Liver (tissue), 9 donors: ENCODE results near the gene ZBTB18. TPM values are rescaled to one million over a fixed set of nuclear protein-coding genes. Genes with fewer than 3 reads are reported as not detected.

Experiments used
- DNase-seq: peaks from one replicate; pipeline ENCODE4 v3.0.0-alpha.2; 2017; ENCODE audit warnings: low spot score
- H3K27ac ChIP-seq, 2 donors: one replicate each; pipeline ENCODE4 v1.7.0; 2013; ENCODE audit warnings: inconsistent platforms in 2 of 2, low read length in 2 of 2, control low read depth in 1 of 2, low read depth in 1 of 2, mild to moderate bottlenecking in 1 of 2
- H3K27me3 ChIP-seq, 4 donors: one replicate each; pipeline versions ENCODE4 v1.6.1 to v1.7.0; 2013; ENCODE audit warnings: low read length in 3 of 4, inconsistent platforms in 1 of 4, mild to moderate bottlenecking in 1 of 4, moderate library complexity in 1 of 4; ENCODE audit not compliant: control insufficient read depth in 4 of 4, insufficient read depth in 4 of 4
- H3K36me3 ChIP-seq, 4 donors: one replicate each; pipeline versions ENCODE4 v1.6.1 to v1.7.0; 2013; ENCODE audit warnings: low read length in 3 of 4, mild to moderate bottlenecking in 3 of 4, low read depth in 1 of 4, moderate library complexity in 1 of 4; ENCODE audit not compliant: control insufficient read depth in 4 of 4, insufficient read depth in 3 of 4
- H3K4me1 ChIP-seq, 4 donors: one replicate each; pipeline versions ENCODE4 v1.6.1 to v1.7.0; 2013; ENCODE audit warnings: low read length in 3 of 4, mild to moderate bottlenecking in 3 of 4, moderate library complexity in 1 of 4; ENCODE audit not compliant: control insufficient read depth in 4 of 4, insufficient read depth in 4 of 4
- H3K4me3 ChIP-seq, 3 donors: one replicate each; pipeline versions ENCODE4 v1.6.1 to v1.7.0; 2013; ENCODE audit warnings: low read length in 3 of 3, control low read depth in 1 of 3, low read depth in 1 of 3, mild to moderate bottlenecking in 1 of 3
- H3K9ac ChIP-seq, 2 donors: one replicate each; pipeline ENCODE4 v1.7.0; 2013; ENCODE audit warnings: low read length in 2 of 2, mild to moderate bottlenecking in 2 of 2, moderate library complexity in 2 of 2, control low read depth in 1 of 2, low read depth in 1 of 2
- H3K9me3 ChIP-seq, 4 donors: one replicate each; pipeline versions ENCODE4 v1.6.1 to v1.7.0; 2013; ENCODE audit warnings: low read length in 3 of 4; ENCODE audit not compliant: control insufficient read depth in 4 of 4
- CTCF ChIP-seq: fragments of 150-350 bp; IDR thresholded peaks from 2 replicates; pipeline ENCODE4 v1.5.1; 2017; ENCODE audit warnings: improper control_type of control experiment, low read depth, low read length; ENCODE audit not compliant: missing input control
- EGR1 ChIP-seq, 2 donors: IDR thresholded peaks; 2 replicates each; pipeline ENCODE4 v1.6.1; 2016 to 2018; ENCODE audit warnings: antibody characterized with exemption in 2 of 2, low read depth in 2 of 2
- FOXA1 ChIP-seq: IDR thresholded peaks from 2 replicates; pipeline ENCODE4 v1.6.1; 2016; ENCODE audit warnings: antibody characterized with exemption
- FOXA2 ChIP-seq: IDR thresholded peaks from 2 replicates; pipeline ENCODE4 v1.6.1; 2016; ENCODE audit warnings: antibody characterized with exemption
- GABPA ChIP-seq, 2 donors: IDR thresholded peaks in 1 of 2; conservative IDR thresholded peaks in 1 of 2; 2 replicates each; pipeline ENCODE4 v1.6.1; 2016; ENCODE audit warnings: antibody characterized with exemption in 2 of 2, mild to moderate bottlenecking in 1 of 2, moderate library complexity in 1 of 2
- HNF4A ChIP-seq, 2 donors: conservative IDR thresholded peaks; 2 replicates each; pipeline ENCODE4 v1.6.1; 2016; ENCODE audit warnings: antibody characterized with exemption in 2 of 2, mild to moderate bottlenecking in 2 of 2
- HNF4G ChIP-seq: IDR thresholded peaks from 2 replicates; pipeline ENCODE4 v1.6.1; 2016; ENCODE audit warnings: antibody characterized with exemption
- JUND ChIP-seq, 2 donors: IDR thresholded peaks; 2 replicates each; pipeline ENCODE4 v1.6.1; 2016; ENCODE audit warnings: antibody characterized with exemption in 2 of 2
- NR2F2 ChIP-seq: IDR thresholded peaks from 2 replicates; pipeline ENCODE4 v1.6.1; 2016; ENCODE audit warnings: antibody characterized with exemption
- RAD21 ChIP-seq, 2 donors: IDR thresholded peaks; 2 replicates each; pipeline ENCODE4 v1.6.1; 2016; ENCODE audit warnings: antibody characterized with exemption in 2 of 2, mild to moderate bottlenecking in 2 of 2
- REST ChIP-seq: IDR thresholded peaks from 2 replicates; pipeline ENCODE4 v1.6.1; 2016; ENCODE audit warnings: antibody characterized with exemption, mild to moderate bottlenecking
- RXRA ChIP-seq, 2 donors: IDR thresholded peaks; 2 replicates each; pipeline ENCODE4 v1.6.1; 2017 to 2018; ENCODE audit warnings: antibody characterized with exemption in 2 of 2, mild to moderate bottlenecking in 1 of 2
- SP1 ChIP-seq: IDR thresholded peaks from 2 replicates; pipeline ENCODE4 v1.6.1; 2018; ENCODE audit warnings: antibody characterized with exemption, mild to moderate bottlenecking
- TAF1 ChIP-seq: conservative IDR thresholded peaks from 2 replicates; pipeline ENCODE4 v1.6.1; 2016; ENCODE audit warnings: antibody characterized with exemption, mild to moderate bottlenecking
- YY1 ChIP-seq: IDR thresholded peaks from 2 replicates; pipeline ENCODE4 v1.6.1; 2016; ENCODE audit warnings: antibody characterized with exemption, mild to moderate bottlenecking
- WGBS: extraction: QIAGEN DNeasy Blood & Tissue Kit; methylation state at CpG from one replicate; pipeline ENCODE4 v1.1.7; 2013; 5-methylcytosine and 5-hydroxymethylcytosine counted together
- polyA plus RNA-seq, 2 donors: library from polyadenylated mRNA; stranded (reverse) in 1 of 2; unstranded in 1 of 2; fragments of 200-250 nt in 1 of 2; fragments of >200 nt in 1 of 2; fragmentation: Nextera tagmentation in 1 of 2; extraction: Ambion mirVana in 1 of 2; gene quantifications; one replicate each; pipeline versions ENCODE4 v1.2.1 to v1.2.3, GENCODE V29; 2013 to 2015
- total RNA-seq, 2 donors: library from RNA; depleted of rRNA; stranded (reverse); fragments of >200 nt; gene quantifications; one replicate each; pipeline ENCODE4 v1.2.3, GENCODE V29; 2014
- TF ChIP-seq, protein P1 (sequence below): IDR thresholded peaks from 2 replicates; pipeline ENCODE4 v1.6.1; 2016; ENCODE audit warnings: antibody characterized with exemption
- TF ChIP-seq, protein P2 (sequence below): IDR thresholded peaks from 2 replicates; pipeline ENCODE4 v1.6.1; 2016; ENCODE audit warnings: antibody characterized with exemption
- TF ChIP-seq, protein P3 (sequence below): IDR thresholded peaks from 2 replicates; pipeline ENCODE4 v1.6.1; 2016; ENCODE audit warnings: antibody characterized with exemption
- donor health status: healthy.
- donor health status: healthy.
- donor health status: healthy.
- donor health status: healthy.
- donor health status: healthy.

Gene ZBTB18
- total and polyA plus RNA-seq, 4 donors, result 1.2 to 18.3 (median 5.7) TPM

DNA sequence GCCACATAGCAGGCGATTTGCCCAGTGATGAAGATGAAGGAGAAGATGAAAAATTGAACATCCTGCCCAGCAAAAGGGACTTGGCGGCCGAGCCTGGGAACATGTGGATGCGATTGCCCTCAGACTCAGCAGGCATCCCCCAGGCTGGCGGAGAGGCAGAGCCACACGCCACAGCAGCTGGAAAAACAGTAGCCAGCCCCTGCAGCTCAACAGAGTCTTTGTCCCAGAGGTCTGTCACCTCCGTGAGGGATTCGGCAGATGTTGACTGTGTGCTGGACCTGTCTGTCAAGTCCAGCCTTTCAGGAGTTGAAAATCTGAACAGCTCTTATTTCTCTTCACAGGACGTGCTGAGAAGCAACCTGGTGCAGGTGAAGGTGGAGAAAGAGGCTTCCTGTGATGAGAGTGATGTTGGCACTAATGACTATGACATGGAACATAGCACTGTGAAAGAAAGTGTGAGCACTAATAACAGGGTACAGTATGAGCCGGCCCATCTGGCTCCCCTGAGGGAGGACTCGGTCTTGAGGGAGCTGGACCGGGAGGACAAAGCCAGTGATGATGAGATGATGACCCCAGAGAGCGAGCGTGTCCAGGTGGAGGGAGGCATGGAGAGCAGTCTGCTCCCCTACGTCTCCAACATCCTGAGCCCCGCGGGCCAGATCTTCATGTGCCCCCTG is 3.3 kb downstream of the ZBTB18 start:
- no peak for DNase-seq
- TF ChIP-seq CTCF (no peak), YY1 (no peak), RAD21 (IDR thresholded peaks at IDR 0.05) (no peak), HNF4A (conservative IDR thresholded peaks at IDR 0.05) (no peak), FOXA1 (no peak), NR2F2 (no peak), GABPA (IDR thresholded peaks at IDR 0.05 in 1 of 2, conservative IDR thresholded peaks at IDR 0.05 in 1 of 2) (no peak), HNF4G (no peak), SP1 (no peak), TAF1 (no peak), EGR1 (IDR thresholded peaks at IDR 0.05; ENCODE audit: low read depth in 2 of 2) (no peak), JUND (IDR thresholded peaks at IDR 0.05) (no peak), FOXA2 (no peak), REST (no peak), RXRA (IDR thresholded peaks at IDR 0.05) (no peak)
- TF ChIP-seq, protein P1, sequence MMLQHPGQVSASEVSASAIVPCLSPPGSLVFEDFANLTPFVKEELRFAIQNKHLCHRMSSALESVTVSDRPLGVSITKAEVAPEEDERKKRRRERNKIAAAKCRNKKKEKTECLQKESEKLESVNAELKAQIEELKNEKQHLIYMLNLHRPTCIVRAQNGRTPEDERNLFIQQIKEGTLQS, result no peak
- TF ChIP-seq, protein P2, sequence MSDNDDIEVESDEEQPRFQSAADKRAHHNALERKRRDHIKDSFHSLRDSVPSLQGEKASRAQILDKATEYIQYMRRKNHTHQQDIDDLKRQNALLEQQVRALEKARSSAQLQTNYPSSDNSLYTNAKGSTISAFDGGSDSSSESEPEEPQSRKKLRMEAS, result no peak
- TF ChIP-seq, protein P3, sequence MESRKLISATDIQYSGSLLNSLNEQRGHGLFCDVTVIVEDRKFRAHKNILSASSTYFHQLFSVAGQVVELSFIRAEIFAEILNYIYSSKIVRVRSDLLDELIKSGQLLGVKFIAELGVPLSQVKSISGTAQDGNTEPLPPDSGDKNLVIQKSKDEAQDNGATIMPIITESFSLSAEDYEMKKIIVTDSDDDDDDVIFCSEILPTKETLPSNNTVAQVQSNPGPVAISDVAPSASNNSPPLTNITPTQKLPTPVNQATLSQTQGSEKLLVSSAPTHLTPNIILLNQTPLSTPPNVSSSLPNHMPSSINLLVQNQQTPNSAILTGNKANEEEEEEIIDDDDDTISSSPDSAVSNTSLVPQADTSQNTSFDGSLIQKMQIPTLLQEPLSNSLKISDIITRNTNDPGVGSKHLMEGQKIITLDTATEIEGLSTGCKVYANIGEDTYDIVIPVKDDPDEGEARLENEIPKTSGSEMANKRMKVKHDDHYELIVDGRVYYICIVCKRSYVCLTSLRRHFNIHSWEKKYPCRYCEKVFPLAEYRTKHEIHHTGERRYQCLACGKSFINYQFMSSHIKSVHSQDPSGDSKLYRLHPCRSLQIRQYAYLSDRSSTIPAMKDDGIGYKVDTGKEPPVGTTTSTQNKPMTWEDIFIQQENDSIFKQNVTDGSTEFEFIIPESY, result no peak
- Histone ChIP-seq H3K36me3 (peaks cover 6 to 16% (median 14%) of the 10 kb centered on the region in 4 donors), H3K9ac (no peak overlapping the region), H3K9me3 (no peaks in the 10 kb centered on the region), H3K4me3 (no peak overlapping the region), H3K27ac (no peak overlapping the region), H3K4me1 (peaks cover 0 to 18% (median 7%) of the 10 kb centered on the region in 4 donors), H3K27me3 (no peaks in the 10 kb centered on the region)
- 94% methylated on average over 17 of the region's 17 CpGs for WGBS
